Activated T-cell treated with anti-CD3 and anti-CD28 coated beads, Interleukin-2, amount 50 U/mL, for 1 hour (primary cell): ENCODE data around the gene CAMTA2.

Experiments used
- DNase-seq: peaks from one replicate; pipeline ENCODE4 v3.0.0-alpha.2; 2020

Gene CAMTA2

GRCh38 chr17:4998732-4999429, 11.4 kb upstream of the CAMTA2 start:
- peak; percentile 29 for DNase-seq

GRCh38 chr17:4998027-4998731, 10.7 kb upstream of the CAMTA2 start:
- DNase-seq: no peak

- DNase-seq: peak; percentile 95
These were observed 10.0 kb upstream of the CAMTA2 start, which contains the start of the genes INCA1 and KIF1C for GRCh38 chr17:4997302-4998026. TSS of gene INCA1 (minus strand) at chr17:4997522. CDS start at chr17:4994437, 3,085 bp downstream. TSS of gene KIF1C (plus strand) at chr17:4997950. CDS start at chr17:5000247, 2,297 bp downstream.

GRCh38 chr17:4994081-4994595, 6.7 kb upstream of the CAMTA2 start:
- no peak for DNase-seq

- DNase-seq: no peak
These were observed 492 bp upstream of the CAMTA2 start for GRCh38 chr17:4987767-4988567.

GRCh38 chr17:4986403-4986802, 1.1 kb downstream of the CAMTA2 start:
- no peak for DNase-seq

GRCh38 chr17:4982305-4982704, 5.2 kb downstream of the CAMTA2 start:
- DNase-seq: no peak

- peak; percentile 40 for DNase-seq
These were observed 6.7 kb downstream of the CAMTA2 start for GRCh38 chr17:4980644-4981216.

GRCh38 chr17:4978726-4979125, 8.7 kb downstream of the CAMTA2 start:
- no peak for DNase-seq

GRCh38 chr17:4974115-4974670, 13.3 kb downstream of the CAMTA2 start:
- no peak for DNase-seq

GRCh38 chr17:4973256-4974114, 14.0 kb downstream of the CAMTA2 start:
- no peak for DNase-seq

- no peak for DNase-seq
These were observed 14.7 kb downstream of the CAMTA2 start for GRCh38 chr17:4972752-4973151.

GRCh38 chr17:4972322-4972721, 15.2 kb downstream of the CAMTA2 start:
- DNase-seq: no peak

- no peak for DNase-seq
These were observed 15.6 kb downstream of the CAMTA2 start for GRCh38 chr17:4971826-4972225.

- no peak for DNase-seq
These were observed 17.2 kb downstream of the CAMTA2 start for GRCh38 chr17:4970273-4970672.

GRCh38 chr17:4969551-4970173, 17.8 kb downstream of the CAMTA2 start:
- no peak for DNase-seq

- DNase-seq: no peak
These were observed 18.4 kb downstream of the CAMTA2 start for GRCh38 chr17:4969047-4969550.

GRCh38 chr17:4968486-4969046, 18.9 kb downstream of the CAMTA2 start:
- DNase-seq: no peak
